Ovary (tissue), 9 donors: ENCODE results near the gene CBX8. TPM values are rescaled to one million over a fixed set of nuclear protein-coding genes. Genes with fewer than 3 reads are reported as not detected.

Experiments used
- DNase-seq, 5 donors: peaks; one replicate each; pipeline ENCODE4 v3.0.0-alpha.2; 2019 to 2020
- H3K27ac ChIP-seq, 2 donors: fragments of 200-600 bp; one replicate each; pipeline versions ENCODE4 v1.5.1 to v1.8.0; 2019 to 2022
- H3K27me3 ChIP-seq: fragments of 200-600 bp; one replicate; pipeline ENCODE4 v1.8.0; 2022
- H3K36me3 ChIP-seq: fragments of 200-600 bp; sonication (generic); one replicate; pipeline ENCODE4 v1.5.1; 2019
- H3K4me1 ChIP-seq: one replicate; pipeline ENCODE4 v1.8.1; 2013; ENCODE audit warnings: mild to moderate bottlenecking, moderate library complexity; ENCODE audit not compliant: insufficient read depth
- H3K4me3 ChIP-seq: fragments of 200-600 bp; sonication (generic); one replicate; pipeline ENCODE4 v1.5.1; 2017
- H3K9me3 ChIP-seq, 2 donors: fragments of 200-600 bp in 1 of 2; sonication (generic) in 1 of 2; one replicate each; pipeline versions ENCODE4 v1.5.1 to v1.8.1; 2013 to 2019; ENCODE audit warnings: mild to moderate bottlenecking in 1 of 2, moderate library complexity in 1 of 2
- CTCF ChIP-seq, 3 donors: fragments of 450-650 bp in 2 of 3; fragments of 200-600 bp in 1 of 3; IDR thresholded peaks; one replicate each; pipeline versions ENCODE4 v1.5.1 to v1.8.0; 2016 to 2022; ENCODE audit warnings: antibody characterized with exemption in 3 of 3, mild to moderate bottlenecking in 1 of 3
- EP300 ChIP-seq: sonication (generic); formaldehyde crosslinking; IDR thresholded peaks from one replicate; pipeline ENCODE4 v1.6.1; 2017; ENCODE audit warnings: antibody characterized with exemption
- POLR2A ChIP-seq: fragments of 450-650 bp; IDR thresholded peaks from one replicate; pipeline ENCODE4 v1.6.1; 2017; ENCODE audit warnings: antibody characterized with exemption, mild to moderate bottlenecking, moderate library complexity
- WGBS, 3 donors: extraction: QIAGEN DNeasy Blood & Tissue Kit in 1 of 3; methylation state at CpG; one replicate each; pipeline versions ENCODE4 v1.1.5 to v1.1.7; 2013 to 2017; 5-methylcytosine and 5-hydroxymethylcytosine counted together
- intact Hi-C, 4 donors: fragments of 100-400 bp; cut with DNase I; formaldehyde crosslinking; loops; one replicate each; pipeline versions ENCODE4 v1.11.0 to v1.15.1; 2022 to 2023
- polyA plus RNA-seq, 2 donors: library from polyadenylated mRNA; stranded (reverse); fragments of 200-250 nt in 1 of 2; fragments of 350-450 nt in 1 of 2; fragmentation: Illumina TruSeq in 1 of 2; extraction: RNeasy Lipid Tissue Mini Kit (QIAGEN cat#74804) in 1 of 2; gene quantifications; one replicate each; pipeline ENCODE4 v1.2.3, GENCODE V29; 2013 to 2014
- total RNA-seq, 7 donors: library from RNA; depleted of rRNA in 2 of 7; stranded (reverse); fragments of >200 nt in 2 of 7; fragmentation: NEBNext Ultra II Directional in 3 of 7; extraction: Animal tissue kit (Norgen Biotek cat#: 25700) in 3 of 7; gene quantifications; one replicate each; pipeline versions ENCODE4 v1.1.0 to v1.2.4, GENCODE V29; 2016 to 2023
- donor health status: DM: no; HTN: no; CAD: no; lungs with moderate emphysema.
- donor health status: DM: no; HTN: no; CAD: no.
- donor health status: Bipolar disorder and iron deficiency.
- donor health status: DM: yes; HTN: yes; CAD: no.
- donor health status: DM: no; HTN: no; CAD: no.
- donor health status: DM: yes; HTN: yes; CAD: no.

CBX8 gene
- total and polyA plus RNA-seq, 9 donors, result 0.60 to 7.0 (median 3.2) TPM

GRCh38 chr17:79796444-79796762, 474 bp downstream of the CBX8 start:
- DNase-seq, result no peak
- H3K27ac ChIP-seq, result no peak overlapping the region
- peak overlapping the region; percentile 68 for H3K4me3 ChIP-seq
- peaks cover 23% of the 10 kb centered on the region for H3K27me3 ChIP-seq
- 2 to 3% (median 3%) methylated on average over 19 of the region's 19 CpGs for WGBS, 3 donors
- peaks cover 15% of the 10 kb centered on the region for H3K4me1 ChIP-seq
- intact Hi-C loops, result loop anchor here in 2 of 4 donors (5.0 to 10.0 kb wide), 2 partner anchors 46 to 48 kb away; no protein-coding TSS in a partner anchor
- TF ChIP-seq POLR2A (no peak), CTCF (IDR thresholded peaks at IDR 0.05) (no peak), EP300 (no peak)
- no peaks in the 10 kb centered on the region for H3K9me3 ChIP-seq
- H3K36me3 ChIP-seq, result no peaks in the 10 kb centered on the region

GRCh38 chr17:79795795-79796443, 958 bp downstream of the CBX8 start:
- DNase-seq, result peak in 1 of 5 donors; percentile 37
- H3K4me1 ChIP-seq, result peaks cover 15% of the 10 kb centered on the region
- intact Hi-C loops, result loop anchor here in 2 of 4 donors (5.0 to 10.0 kb wide), 2 partner anchors 46 to 49 kb away; no protein-coding TSS in a partner anchor
- no peaks in the 10 kb centered on the region for H3K9me3 ChIP-seq
- peaks cover 23% of the 10 kb centered on the region for H3K27me3 ChIP-seq
- peak overlapping the region; percentile 68 for H3K4me3 ChIP-seq
- WGBS, 3 donors, result 81 to 86% (median 82%) methylated on average over 8 of the region's 8 CpGs
- no peak for TF ChIP-seq EP300
- no peak for TF ChIP-seq POLR2A
- no peak for TF ChIP-seq CTCF (IDR thresholded peaks at IDR 0.05)
- no peaks in the 10 kb centered on the region for H3K36me3 ChIP-seq
- no peak overlapping the region for H3K27ac ChIP-seq

- Histone ChIP-seq H3K9me3 (no peaks in the 10 kb centered on the region), H3K36me3 (no peaks in the 10 kb centered on the region), H3K4me3 (no peak overlapping the region), H3K27me3 (peaks cover 27% of the 10 kb centered on the region), H3K27ac (no peak overlapping the region), H3K4me1 (peaks cover 20% of the 10 kb centered on the region)
- WGBS, 3 donors, result 87 to 90% (median 88%) methylated on average over 45 to 47 of the region's 47 CpGs
- intact Hi-C loops, result loop anchor here in 2 of 4 donors (5.0 to 10.0 kb wide), 3 partner anchors 47 to 197 kb away; no protein-coding TSS in a partner anchor
- TF ChIP-seq EP300 (no peak), POLR2A (no peak), CTCF (IDR thresholded peaks at IDR 0.05) (no peak)
- DNase-seq, result peak in 1 of 5 donors; percentile 57
These were observed 2.0 kb downstream of the CBX8 start for GRCh38 chr17:79794659-79795511.

- no peaks in the 10 kb centered on the region for H3K36me3 ChIP-seq
- peaks cover 24% of the 10 kb centered on the region for H3K27me3 ChIP-seq
- peaks cover 18% of the 10 kb centered on the region for H3K4me1 ChIP-seq
- no peak overlapping the region for H3K4me3 ChIP-seq
- TF ChIP-seq CTCF (IDR thresholded peaks at IDR 0.05) (no peak), POLR2A (no peak), EP300 (no peak)
- H3K9me3 ChIP-seq, result no peaks in the 10 kb centered on the region
- 30 to 45% (median 34%) methylated on average over 3 of the region's 3 CpGs for WGBS, 3 donors
- no peak overlapping the region for H3K27ac ChIP-seq
- peak in 1 of 5 donors; percentile 25 for DNase-seq
- intact Hi-C loops, result loop anchor here in 1 of 4 donors (5.0 to 10.0 kb wide), 2 partner anchors 51 to 198 kb away; no protein-coding TSS in a partner anchor
These were observed 3.0 kb downstream of the CBX8 start for GRCh38 chr17:79793924-79794304.
